G401 (cell line): Measurements from ENCODE around the gene RAB14. TPM values are rescaled to one million over a fixed set of nuclear protein-coding genes. Genes with fewer than 3 reads are reported as not detected.
"Not testable (repeated sequence)": the region's sequence is repeated elsewhere in the genome, so short reads cannot be mapped to it uniquely, and the experiment has no call there.

Experiments
- DNase-seq: peaks from one replicate; pipeline ENCODE4 v3.0.0-alpha.2; 2015; ENCODE audit warnings: low spot score
- in situ Hi-C: cut with HindIII; loops from 2 replicates; pipeline ENCODE4 v1.10.0; 2016; ENCODE audit warnings: low sequenced_read_pairs, mixed read lengths
- total RNA-seq: library from RNA; depleted of rRNA; stranded (reverse); fragments of >200 nt; shearing (Covaris generic); gene quantifications from 2 replicates; pipeline ENCODE4 v1.2.3, GENCODE V29; 2014

RAB14 gene
- total RNA-seq, 1 experiment from 2014 or later = 32.8 TPM

DNA sequence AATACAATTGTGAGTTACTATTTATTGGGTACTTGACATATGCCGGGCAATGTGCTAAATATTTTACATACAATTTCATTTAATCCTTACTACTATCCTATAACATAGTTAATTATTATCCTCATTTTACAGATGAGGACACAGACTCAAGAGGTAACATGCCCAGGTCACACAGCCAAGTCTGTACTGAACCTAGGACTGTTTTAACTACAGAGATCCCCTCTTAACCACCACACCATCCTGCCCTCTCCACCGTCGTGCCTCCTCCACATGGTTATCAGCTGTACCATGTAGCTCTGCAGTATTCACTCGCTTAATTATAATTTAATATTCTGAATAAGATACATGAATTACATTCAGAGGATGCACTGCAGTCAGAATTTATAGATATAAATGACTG is 5.3 kb downstream of the RAB14 start:
- in situ Hi-C loops = no loop called here
- DNase-seq = no peak

DNA sequence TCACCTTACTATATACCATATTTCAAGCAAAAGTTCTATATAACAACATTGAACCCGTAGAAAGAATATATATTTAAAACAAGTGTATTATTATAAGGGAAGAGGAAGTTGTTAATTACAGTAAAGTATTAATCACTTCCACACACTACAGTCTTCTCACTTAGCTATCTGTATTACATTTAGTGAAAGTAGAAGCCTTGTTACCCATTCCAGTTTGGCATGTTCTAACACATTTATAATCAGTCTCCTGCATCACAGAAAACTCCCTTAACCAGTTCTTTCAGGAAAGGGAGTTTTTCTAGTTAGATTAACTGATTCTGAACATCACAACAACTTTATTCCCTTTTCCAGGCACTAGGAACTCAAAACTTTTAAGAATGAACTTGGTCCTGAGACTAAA is 6.9 kb downstream of the RAB14 start:
- in situ Hi-C loops = no loop called here
- DNase-seq = no peak

DNA sequence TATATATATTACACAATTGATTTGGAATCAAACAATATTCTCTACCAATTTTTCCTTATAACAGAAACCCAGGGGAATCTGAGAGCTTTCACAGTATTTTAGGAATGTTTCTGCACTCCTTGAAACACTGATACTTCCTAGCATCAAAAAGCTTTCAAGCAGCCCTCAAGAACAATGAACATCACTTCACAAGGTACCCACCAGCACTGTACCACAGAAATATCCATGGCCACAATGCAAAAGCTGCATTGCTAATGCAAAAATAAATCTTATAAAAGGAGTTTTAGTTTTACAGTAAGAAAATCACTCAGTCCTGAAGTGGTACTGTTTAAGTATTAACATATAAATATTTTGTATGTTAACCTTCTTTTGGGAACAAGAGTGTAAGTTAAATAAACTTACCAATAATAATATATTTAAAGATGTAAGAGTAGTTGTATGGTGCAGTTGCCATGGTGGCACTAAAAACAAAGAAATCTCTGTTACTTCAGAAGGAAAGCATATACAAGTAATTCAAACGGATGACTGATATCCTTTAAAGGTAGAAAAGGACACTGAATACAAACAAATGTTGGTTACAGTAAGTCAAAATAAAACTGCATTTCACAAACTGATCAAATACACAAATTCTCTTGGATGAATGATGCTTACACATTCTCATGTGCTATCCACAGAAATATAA is 8.6 kb downstream of the RAB14 start:
- DNase-seq = no peak
- in situ Hi-C loops = no loop called here

DNA sequence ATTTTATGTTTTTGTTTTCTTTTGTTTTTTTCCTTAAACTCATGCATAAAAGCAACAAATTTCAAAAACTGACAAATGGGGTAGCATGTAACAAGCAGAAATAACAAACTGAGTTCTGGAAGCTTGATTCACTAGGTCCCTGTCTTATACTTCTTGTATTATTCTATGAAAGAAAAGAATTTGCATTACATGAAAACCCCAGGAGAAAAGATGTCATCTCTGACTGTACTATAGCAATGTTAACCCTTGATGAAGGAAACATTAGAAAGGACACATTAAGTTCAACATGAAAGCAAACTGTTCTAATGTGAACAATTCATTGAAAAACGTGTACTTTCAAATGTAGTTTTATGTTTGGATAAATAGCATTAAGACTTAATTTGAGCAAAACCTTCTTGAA is 9.2 kb downstream of the RAB14 start:
- in situ Hi-C loops = no loop called here
- no peak for DNase-seq

DNA sequence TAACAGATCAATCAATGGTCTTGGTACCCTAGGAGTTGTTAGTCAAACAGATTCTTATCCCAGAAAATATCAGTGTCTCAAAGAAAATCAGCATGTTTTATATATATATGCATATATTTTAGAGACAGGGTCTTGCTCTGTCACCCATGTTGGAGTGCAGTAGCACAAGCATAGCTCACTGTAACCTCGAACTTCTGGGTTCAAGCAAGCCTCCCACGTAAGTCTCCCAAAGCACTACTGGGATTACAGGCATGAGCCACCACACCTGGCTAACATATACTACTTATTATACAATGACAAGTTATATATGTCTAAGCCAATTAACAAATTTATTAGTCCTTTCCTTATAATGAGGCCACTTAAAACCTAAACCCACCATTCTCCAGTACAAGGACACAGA is 10.4 kb downstream of the RAB14 start:
- in situ Hi-C loops = no loop called here
- DNase-seq = no peak

DNA sequence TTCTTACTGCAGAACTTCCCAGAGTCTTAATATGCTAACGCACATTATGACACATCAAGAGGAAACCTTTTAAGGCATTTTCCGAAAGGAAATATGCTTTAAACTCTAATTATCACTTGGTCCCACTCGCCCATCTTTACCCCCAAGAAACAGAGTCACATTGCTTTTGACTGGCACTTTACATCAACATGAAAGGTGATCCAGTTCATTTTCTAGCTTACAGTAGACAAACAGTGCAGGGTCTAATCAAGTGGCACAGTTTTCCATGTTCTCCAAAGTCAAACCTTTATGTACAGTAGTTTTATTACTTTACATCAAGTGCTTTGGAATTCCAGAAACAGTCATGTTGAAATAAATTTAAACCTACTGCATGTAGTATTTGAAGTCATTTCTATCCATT is 12.0 kb downstream of the RAB14 start:
- in situ Hi-C loops = no loop called here
- no peak for DNase-seq

DNA sequence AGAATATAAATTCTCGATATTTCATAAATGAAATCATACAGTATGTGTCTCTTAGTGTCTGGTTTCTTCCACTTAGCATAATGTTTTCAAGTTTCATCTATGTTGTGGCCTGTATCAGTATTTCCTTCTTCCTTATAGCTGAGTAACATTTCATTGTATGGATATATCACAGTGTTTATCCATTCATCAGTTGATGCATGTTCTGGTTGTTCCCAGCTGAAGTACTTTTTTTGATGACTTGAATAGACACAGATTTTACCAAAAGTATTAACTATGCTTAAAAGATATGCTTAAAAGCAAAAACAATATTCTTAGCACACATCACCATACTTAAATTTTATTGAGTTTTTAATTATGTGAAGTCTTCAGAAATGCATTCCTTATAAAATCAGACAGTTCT is 12.7 kb downstream of the RAB14 start:
- in situ Hi-C loops = no loop called here
- no peak for DNase-seq

DNA sequence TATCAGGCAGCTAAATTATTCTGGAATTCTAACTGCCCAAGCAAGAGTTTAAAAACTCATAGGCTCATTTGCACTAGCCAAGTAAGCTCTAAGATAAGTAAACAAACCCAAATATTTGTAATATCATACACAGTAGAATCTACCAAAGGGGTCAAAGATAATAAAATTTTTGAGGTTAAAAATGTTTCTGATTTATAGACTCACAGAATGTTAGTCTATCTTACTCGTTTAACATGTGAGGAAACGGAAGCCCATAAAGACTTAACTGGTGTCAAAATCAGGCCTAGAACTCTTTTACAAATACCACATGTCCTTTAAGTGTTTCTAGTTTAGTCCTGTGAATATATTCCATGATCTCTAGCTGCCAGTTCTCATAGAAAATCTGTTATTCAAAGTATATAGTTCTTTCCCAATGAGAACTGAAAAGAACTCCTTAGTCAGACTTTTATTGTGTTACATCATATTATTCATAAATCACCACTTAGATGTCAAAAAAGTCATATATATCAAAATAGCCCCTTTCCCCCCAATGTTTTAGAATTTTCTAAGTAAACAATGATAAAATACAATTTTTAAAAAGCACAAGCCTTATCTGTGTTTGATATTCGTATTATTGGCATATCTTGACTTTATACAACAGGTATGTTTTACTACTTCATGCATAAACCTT is 13.9 kb downstream of the RAB14 start:
- in situ Hi-C loops = no loop called here
- DNase-seq = no peak

DNA sequence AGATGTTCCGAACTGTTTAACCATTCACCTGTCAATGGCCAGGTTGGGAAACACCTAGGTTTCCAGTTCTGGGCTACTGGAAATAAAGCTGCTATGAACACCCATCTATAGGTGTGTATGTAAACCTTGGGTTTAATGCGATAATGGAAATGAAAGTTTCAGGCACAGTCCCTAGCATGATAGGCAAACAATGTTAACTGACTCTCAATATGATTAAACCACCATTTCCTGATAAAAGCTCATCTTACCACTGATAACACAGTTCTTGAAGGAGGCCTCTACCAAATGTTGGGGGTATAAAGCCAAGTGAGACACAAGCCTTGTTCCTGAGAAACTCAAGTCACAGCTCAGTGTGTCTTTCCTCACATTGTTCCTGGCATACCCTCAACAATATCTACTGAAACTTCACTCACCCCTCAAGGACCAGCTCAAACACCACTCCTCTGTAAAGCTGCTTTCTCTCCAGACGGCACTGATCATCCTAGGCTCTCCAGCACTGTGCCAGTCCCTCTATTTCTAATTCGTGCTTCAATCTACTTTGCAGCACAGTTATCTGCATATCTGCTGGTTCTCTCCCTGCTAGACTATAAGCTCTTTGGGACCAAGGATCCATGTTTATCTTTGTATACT is 15.8 kb downstream of the RAB14 start:
- in situ Hi-C loops = no loop called here
- no peak for DNase-seq

DNA sequence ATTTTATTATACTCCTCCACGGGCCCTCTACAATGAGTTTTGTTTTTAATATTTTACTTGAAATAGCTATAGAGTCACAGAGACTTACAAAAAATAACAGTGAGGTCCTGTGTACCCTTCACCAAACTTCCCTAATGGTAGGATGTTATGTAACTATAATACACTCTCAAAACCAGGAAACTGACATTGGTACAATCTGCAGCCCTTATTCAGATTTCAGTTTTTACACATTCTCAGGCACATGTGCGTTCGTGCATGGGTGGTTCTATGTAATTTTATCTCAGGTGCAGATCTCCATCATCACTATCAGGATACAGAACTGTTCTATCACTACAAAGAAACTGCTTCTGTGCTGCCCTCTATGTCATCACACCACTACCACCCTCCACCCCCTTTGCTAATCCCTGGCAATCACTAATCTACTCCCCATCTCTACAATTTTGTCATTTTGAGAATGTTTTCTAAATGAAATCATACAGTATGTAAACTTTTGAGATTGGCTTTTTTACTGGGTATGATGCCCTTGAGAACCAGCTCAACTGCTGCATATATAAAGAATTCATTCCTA is 16.4 kb downstream of the RAB14 start:
- in situ Hi-C loops = no loop called here
- DNase-seq = no peak

DNA sequence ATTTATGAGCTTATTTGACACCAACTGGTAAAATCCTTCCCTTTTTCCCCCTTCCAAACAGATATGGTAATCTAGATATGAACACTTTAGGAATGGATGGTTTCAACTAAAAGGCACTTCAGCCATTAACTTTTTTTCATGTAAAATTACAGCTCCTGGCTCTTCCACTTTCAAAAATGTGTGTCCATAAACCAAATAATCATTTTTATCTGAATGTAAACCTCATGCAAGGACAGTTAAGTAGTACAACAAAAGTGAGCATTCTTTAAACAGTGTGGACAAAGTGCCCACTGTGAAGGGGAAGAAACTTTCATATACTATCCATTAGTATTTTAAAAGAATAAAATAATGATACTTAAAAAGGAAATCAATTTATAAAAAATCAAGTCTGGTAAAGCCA is 17.2 kb downstream of the RAB14 start:
- no peak for DNase-seq
- in situ Hi-C loops = no loop called here

DNA sequence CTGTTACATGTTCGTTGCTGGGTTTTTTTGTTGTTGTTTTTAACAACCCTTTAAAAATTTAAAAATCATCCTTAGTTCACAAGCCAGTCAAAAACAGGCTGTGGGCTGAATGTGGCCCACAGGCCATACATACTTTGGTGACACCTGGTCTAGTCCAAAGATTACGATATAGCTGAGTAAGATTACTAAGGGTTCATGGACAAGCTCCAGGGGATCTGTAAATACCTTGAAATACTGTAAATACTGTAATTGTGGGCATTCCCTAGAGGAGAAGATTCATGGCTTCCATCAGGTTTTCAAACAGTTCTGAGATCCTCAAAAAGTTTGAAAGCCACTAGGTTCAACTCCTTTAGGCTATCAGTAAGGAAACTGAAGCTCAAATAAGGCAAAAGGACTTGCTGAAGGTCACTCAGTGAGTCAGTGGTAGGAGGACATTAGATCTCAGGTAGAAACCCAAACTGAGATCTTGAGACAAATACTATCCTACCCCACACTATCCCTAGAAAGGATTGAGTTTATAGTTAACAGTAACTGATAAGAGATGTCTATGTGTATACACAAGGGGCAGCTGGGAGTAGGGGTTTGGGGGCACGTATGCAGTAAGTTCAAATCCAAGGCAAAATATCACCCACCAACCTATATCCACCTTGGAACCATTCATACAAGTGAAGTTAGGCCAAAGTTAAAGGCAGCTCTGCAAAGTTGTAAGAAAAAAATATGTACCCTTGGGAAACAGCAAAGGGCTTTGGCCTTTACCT is 17.8 kb downstream of the RAB14 start:
- in situ Hi-C loops = no loop called here

DNA sequence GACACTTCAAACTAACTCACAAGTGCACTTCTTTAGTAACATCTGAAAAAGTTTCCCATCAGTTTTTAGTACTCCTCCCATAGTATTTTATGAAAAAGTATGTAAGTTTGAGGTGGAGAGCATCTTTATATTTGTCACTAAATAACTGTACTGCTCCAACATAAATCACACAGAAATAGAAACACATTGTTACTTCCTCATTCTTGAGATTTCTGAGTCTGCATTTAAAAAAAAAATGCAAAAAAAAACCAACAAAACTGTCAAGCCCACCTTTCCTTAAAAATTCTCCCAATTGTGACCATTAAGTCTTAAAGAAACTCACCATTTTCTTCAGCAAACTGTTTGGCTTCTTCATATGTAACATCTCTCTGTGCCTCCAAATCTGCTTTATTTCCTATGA is 18.7 kb downstream of the RAB14 start:
- in situ Hi-C loops = no loop called here
- DNase-seq = no peak

More for the DNA sequence above, 17.8 kb downstream of the RAB14 start:
- no peak for DNase-seq

DNA sequence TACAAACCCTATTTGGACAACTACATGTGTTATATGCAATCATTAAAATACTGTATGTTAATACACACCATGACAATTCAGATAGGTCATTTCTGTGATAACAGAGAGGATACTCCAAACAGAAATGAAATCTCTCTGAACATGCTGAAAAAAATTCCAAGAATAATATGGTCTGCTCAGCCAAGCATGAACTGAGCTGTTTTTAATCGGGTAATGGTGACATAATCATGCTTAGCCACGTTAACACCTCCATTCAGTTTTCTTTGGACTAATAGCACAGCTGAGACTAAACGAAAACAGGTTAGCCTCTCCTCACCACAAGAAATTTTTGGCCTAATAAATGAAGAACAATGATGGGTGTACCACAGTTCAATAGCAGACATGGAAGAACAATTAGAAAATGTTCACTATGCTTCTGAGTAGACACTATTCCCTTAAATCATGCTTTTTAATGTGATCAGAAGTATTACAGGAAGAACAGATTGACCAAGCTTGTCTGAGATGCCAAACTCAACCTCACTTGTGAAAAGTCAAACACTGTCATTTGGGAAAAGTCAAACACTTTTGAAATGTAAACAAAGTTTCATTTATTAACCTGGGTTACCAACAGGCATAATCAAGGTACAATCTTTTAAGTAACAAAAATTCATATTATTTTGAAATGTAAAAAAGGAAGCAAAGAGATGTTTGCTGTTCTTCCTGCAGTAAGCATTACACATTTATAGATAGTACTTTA is 19.4 kb downstream of the RAB14 start:
- in situ Hi-C loops = no loop called here
- DNase-seq = no peak

DNA sequence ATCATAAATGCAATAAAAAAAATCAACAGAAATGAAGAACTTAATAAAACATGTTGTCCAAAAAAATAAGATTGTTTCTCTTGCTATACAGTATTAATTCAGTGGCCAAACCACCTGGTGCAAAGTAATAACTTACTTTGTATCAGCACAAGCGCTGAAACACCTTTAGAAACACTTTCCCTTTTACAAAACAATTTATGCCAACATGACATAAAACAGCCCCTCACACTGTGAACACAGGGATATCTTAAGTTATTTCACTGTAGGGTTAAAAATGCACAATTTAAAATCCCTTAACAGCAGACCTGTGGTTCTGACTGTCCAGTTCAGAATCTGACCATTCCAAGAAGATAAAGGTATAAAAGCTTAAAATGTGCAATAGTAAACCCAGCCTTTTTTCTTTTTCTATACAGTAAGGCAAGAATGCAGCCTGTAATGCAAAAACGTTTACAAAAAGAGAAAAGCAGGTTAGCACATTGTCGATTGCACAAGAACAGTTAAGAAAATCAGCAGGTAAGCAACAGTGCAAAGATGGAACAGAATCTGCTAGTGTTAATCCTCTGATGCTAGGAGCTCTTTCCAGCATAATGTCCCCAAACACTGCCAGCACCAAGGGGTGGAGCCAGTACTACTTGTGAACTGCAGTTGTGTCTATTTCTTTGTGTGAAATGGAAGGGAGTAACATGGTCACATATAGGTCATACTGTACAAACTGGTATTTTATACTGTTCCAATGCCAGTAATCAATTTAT is 21.6 kb downstream of the RAB14 start:
- no peak for DNase-seq
- in situ Hi-C loops = no loop called here

DNA sequence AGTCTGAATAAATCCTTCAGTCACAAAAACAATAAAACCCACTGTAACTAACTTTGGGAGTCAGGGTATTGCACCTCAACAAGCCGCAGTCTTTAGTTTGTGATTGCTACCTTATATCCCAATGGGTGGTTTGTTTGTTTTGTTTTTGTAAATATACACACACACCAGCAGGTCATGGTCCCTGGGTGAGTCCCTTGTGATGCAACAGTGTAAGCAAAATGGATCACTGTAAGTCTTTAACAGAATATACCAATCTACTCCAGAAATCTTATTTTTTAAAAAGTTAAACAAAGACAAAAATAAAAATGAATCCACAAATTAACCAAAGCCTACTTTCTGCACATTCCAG is 22.3 kb downstream of the RAB14 start:
- DNase-seq, in situ Hi-C loops: not testable (repeated sequence)

DNA sequence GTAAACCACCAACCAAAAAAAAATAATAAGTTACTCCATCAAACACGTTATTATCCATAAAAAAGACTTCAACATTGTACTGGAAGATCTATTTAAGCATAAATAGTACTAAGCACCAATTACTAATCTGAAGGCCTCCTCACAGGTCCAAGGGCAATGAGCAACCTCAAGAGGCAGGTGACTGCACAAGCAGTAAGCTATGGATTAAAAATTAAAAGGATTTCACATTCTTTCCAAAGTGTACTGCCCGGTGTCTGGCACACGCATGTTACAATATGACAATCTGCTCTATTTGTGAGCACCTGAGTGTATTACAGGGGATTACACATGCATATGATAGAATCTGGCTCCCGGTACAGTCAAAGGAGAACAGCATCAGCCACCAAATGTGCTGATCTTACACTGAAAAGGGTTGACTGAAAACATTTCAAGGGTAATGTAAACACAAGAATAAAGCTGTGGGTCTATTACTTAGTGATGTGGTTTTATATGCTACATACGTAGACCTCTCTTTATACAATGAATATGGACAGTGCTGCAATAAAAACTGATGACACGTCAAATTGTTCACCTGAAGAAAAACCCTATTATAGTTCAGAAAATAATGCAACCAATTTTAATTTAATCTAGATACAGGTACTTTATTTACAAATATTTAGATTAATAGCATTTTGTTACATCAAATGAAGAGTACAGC is 22.8 kb downstream of the RAB14 start:
- no peak for DNase-seq
- in situ Hi-C loops = no loop called here

DNA sequence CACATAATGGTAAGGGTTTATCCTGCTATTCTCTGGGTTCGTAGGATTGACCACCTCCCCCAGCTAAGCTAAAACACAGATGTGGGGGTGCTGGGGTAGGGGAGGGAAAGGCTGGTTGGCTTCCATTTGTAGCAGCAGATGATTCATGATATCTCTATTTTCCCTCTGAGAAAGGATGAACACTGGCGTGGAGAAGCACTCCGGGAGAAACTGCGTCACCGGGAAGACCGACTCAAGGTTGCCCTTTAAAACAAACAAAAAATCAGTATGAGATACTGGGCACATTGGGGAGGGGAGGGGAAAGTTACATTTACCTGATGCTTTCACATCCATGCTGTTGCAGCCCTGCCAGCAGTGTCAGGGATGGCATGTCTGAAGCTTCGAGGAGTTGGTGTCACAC is 28.2 kb downstream of the RAB14 start:
- DNase-seq = no peak
- in situ Hi-C loops = no loop called here
